Esophagus squamous epithelium (tissue), 5 donors: ENCODE results near the gene BCDIN3D. TPM values are rescaled to one million over a fixed set of nuclear protein-coding genes. Genes with fewer than 3 reads are reported as not detected.
"Not testable (repeated sequence)": the region's sequence is repeated elsewhere in the genome, so short reads cannot be mapped to it uniquely, and the experiment has no call there.

Experiments
- DNase-seq: peaks from one replicate; lab custom pipeline; 2025; lab: John Stamatoyannopoulos, UW
- H3K27ac ChIP-seq, 4 donors: fragments of 200-600 bp; sonication (generic); one replicate each; pipeline ENCODE4 v1.5.1; 2016 to 2019; ENCODE audit warnings: mild to moderate bottlenecking in 1 of 4
- H3K27me3 ChIP-seq, 4 donors: fragments of 200-600 bp; sonication (generic); 1 replicate in 3 of 4; 2 replicates in 1 of 4; pipeline versions ENCODE4 v1.5.1 to v1.6.0; 2017 to 2021; ENCODE audit warnings: antibody characterized with exemption in 1 of 4
- H3K36me3 ChIP-seq, 3 donors: fragments of 200-600 bp; sonication (generic); one replicate each; pipeline ENCODE4 v1.5.1; 2016 to 2019
- H3K4me1 ChIP-seq, 3 donors: fragments of 200-600 bp; sonication (generic); one replicate each; pipeline ENCODE4 v1.5.1; 2017 to 2019
- H3K4me3 ChIP-seq, 4 donors: fragments of 200-600 bp; sonication (generic); 1 replicate in 3 of 4; 2 replicates in 1 of 4; pipeline ENCODE4 v1.5.1; 2016 to 2019; ENCODE audit warnings: mild to moderate bottlenecking in 2 of 4, moderate library complexity in 1 of 4
- H3K9me3 ChIP-seq, 3 donors: fragments of 200-600 bp; sonication (generic); one replicate each; pipeline ENCODE4 v1.5.1; 2016 to 2019
- CTCF ChIP-seq, 6 experiments: fragments of 450-650 bp in 4 of 6; fragments of 200-600 bp in 2 of 6; sonication (generic) in 2 of 6; IDR thresholded peaks; one replicate each; pipeline ENCODE4 v1.5.1; 2016 to 2019; ENCODE audit warnings: antibody characterized with exemption in 6 of 6, mild to moderate bottlenecking in 4 of 6, moderate library complexity in 4 of 6
- POLR2A ChIP-seq, 4 donors: fragments of 450-650 bp; IDR thresholded peaks; one replicate each; pipeline ENCODE4 v1.6.1; 2017; ENCODE audit warnings: antibody characterized with exemption in 4 of 4, mild to moderate bottlenecking in 4 of 4, moderate library complexity in 3 of 4
- WGBS, 2 donors: methylation state at CpG; one replicate each; pipeline ENCODE4 v1.1.5; 2018; 5-methylcytosine and 5-hydroxymethylcytosine counted together
- intact Hi-C: fragments of 100-400 bp; cut with DNase I; formaldehyde crosslinking; loops from one replicate; pipeline ENCODE4 v1.15.0; 2022
- total RNA-seq, 4 donors: library from RNA; depleted of rRNA; stranded (reverse); fragments of >200 nt; gene quantifications; one replicate each; pipeline ENCODE4 v1.1.0, GENCODE V29; 2016
- donor health status: DM: yes; HTN: yes; CAD: no.

The BCDIN3D gene
- total RNA-seq, 4 donors from 2014 or later: 2.5 to 4.8 (median 3.0) TPM

- H3K4me3 ChIP-seq: no peak overlapping the region
- H3K27me3 ChIP-seq: peaks cover 0 to 11% (median 0%) of the 10 kb centered on the region in 4 donors
- TF ChIP-seq POLR2A (IDR thresholded peaks at IDR 0.05): no peak
- TF ChIP-seq CTCF (IDR thresholded peaks at IDR 0.05): no peak
- H3K27ac ChIP-seq: no peak overlapping the region
- 54 to 62% methylated on average over 17 of the region's 17 CpGs for WGBS, 2 donors
- H3K9me3 ChIP-seq: no peaks in the 10 kb centered on the region
- intact Hi-C loops: loop anchor here (10.0 kb wide), 2 partner anchors 101 to 191 kb away; partner anchors contain the start of genes AQP5 and ASIC1
- H3K4me1 ChIP-seq: peaks cover 16 to 44% (median 20%) of the 10 kb centered on the region in 3 donors
- DNase-seq: no peak
- no peaks in the 10 kb centered on the region for H3K36me3 ChIP-seq
These were observed 21.3 kb upstream of the BCDIN3D start for GRCh38 chr12:49863946-49864797.

- no CpG with 5 or more reads among the region's 31 CpGs for WGBS, 2 donors
- not testable (repeated sequence) for DNase-seq, H3K27ac ChIP-seq, H3K9me3 ChIP-seq, H3K36me3 ChIP-seq, H3K4me3 ChIP-seq
- intact Hi-C loops: loop anchor here (10.0 kb wide), 2 partner anchors 104 to 194 kb away; partner anchors contain the start of genes AQP5 and ASIC1
- Histone ChIP-seq H3K4me1 (peaks cover 0 to 19% (median 0%) of the 10 kb centered on the region in 3 donors), H3K27me3 (peaks cover 0 to 15% (median 0%) of the 10 kb centered on the region in 4 donors)
These were observed 18.0 kb upstream of the BCDIN3D start for GRCh38 chr12:49860921-49861320.

GRCh38 chr12:49855890-49856289 lies 13.0 kb upstream of the BCDIN3D start:
- H3K27me3 ChIP-seq: peaks cover 0 to 17% (median 0%) of the 10 kb centered on the region in 4 donors
- 85 to 92% methylated on average over 4 of the region's 4 CpGs for WGBS, 2 donors
- DNase-seq, intact Hi-C loops, H3K27ac ChIP-seq, H3K4me1 ChIP-seq, H3K9me3 ChIP-seq, H3K36me3 ChIP-seq, H3K4me3 ChIP-seq: not testable (repeated sequence)

GRCh38 chr12:49854976-49855375 lies 12.1 kb upstream of the BCDIN3D start:
- Histone ChIP-seq H3K9me3 (no peaks in the 10 kb centered on the region), H3K4me3 (no peak overlapping the region), H3K4me1 (peaks cover 0 to 6% (median 0%) of the 10 kb centered on the region in 3 donors), H3K27ac (no peak overlapping the region), H3K27me3 (peaks cover 0 to 26% (median 0%) of the 10 kb centered on the region in 4 donors), H3K36me3 (no peaks in the 10 kb centered on the region)
- DNase-seq: no peak
- WGBS, 2 donors: 60 to 71% methylated on average over 4 of the region's 4 CpGs
- intact Hi-C loops: no loop called here
- TF ChIP-seq CTCF (IDR thresholded peaks at IDR 0.05): no peak
- no peak for TF ChIP-seq POLR2A (IDR thresholded peaks at IDR 0.05)

- DNase-seq: no peak
- H3K9me3 ChIP-seq: no peaks in the 10 kb centered on the region
- no peaks in the 10 kb centered on the region for H3K4me1 ChIP-seq
- H3K36me3 ChIP-seq: no peaks in the 10 kb centered on the region
- WGBS, 2 donors: 88 to 96% methylated on average over 2 of the region's 2 CpGs
- H3K4me3 ChIP-seq: no peak overlapping the region
- peaks cover 0 to 29% (median 0%) of the 10 kb centered on the region in 4 donors for H3K27me3 ChIP-seq
- TF ChIP-seq POLR2A (IDR thresholded peaks at IDR 0.05): no peak
- TF ChIP-seq CTCF (IDR thresholded peaks at IDR 0.05): no peak
- H3K27ac ChIP-seq: no peak overlapping the region
- intact Hi-C loops: no loop called here
These were observed 10.8 kb upstream of the BCDIN3D start for GRCh38 chr12:49853671-49854070.

- intact Hi-C loops: no loop called here
- Histone ChIP-seq H3K36me3 (no peaks in the 10 kb centered on the region), H3K9me3 (no peaks in the 10 kb centered on the region), H3K4me1 (peaks cover 4 to 10% (median 6%) of the 10 kb centered on the region in 3 donors), H3K27me3 (peaks cover 0 to 36% (median 0%) of the 10 kb centered on the region in 4 donors), H3K27ac (no peak overlapping the region), H3K4me3 (no peak overlapping the region)
- no peak for DNase-seq
- TF ChIP-seq POLR2A (IDR thresholded peaks at IDR 0.05): no peak
- WGBS, 2 donors: 28 to 53% methylated on average over 2 of the region's 2 CpGs
These were observed 4.3 kb upstream of the BCDIN3D start for GRCh38 chr12:49847161-49847560.
